Pancreas (tissue), 10 donors: Measurements from ENCODE around the gene TTC33. TPM values are rescaled to one million over a fixed set of nuclear protein-coding genes. Genes with fewer than 3 reads are reported as not detected.

Experiments used
- ATAC-seq, 4 donors: fragments of 200-7000 bp; cut with Tn5 transposase; one replicate each; pipeline versions ENCODE4 v1.8.0 to v1.9.1; 2020; ENCODE audit warnings: mild to moderate bottlenecking in 4 of 4, moderate library complexity in 4 of 4
- DNase-seq, 6 donors: peaks; one replicate each; pipeline ENCODE4 v3.0.0-alpha.2; 2020
- FAIRE-seq: peaks from 2 replicates; lab custom pipeline; 2012; peaks lifted over from hg19 to GRCh38; lab: Jason Lieb, UNC
- H3K27ac ChIP-seq, 4 donors: fragments of 200-600 bp; sonication (generic); 1 replicate in 3 of 4; 2 replicates in 1 of 4; pipeline versions ENCODE4 v1.5.0 to v1.8.0; 2020
- H3K27me3 ChIP-seq, 4 donors: fragments of 200-600 bp; one replicate each; pipeline ENCODE4 v1.8.0; 2021
- H3K36me3 ChIP-seq, 3 donors: fragments of 200-600 bp; sonication (generic) in 1 of 3; one replicate each; pipeline versions ENCODE4 v1.5.0 to v1.8.0; 2020 to 2021
- H3K4me1 ChIP-seq, 3 donors: fragments of 200-600 bp; one replicate each; pipeline ENCODE4 v1.8.0; 2021
- H3K4me3 ChIP-seq, 4 donors: fragments of 200-600 bp; sonication (generic) in 2 of 4; one replicate each; pipeline versions ENCODE4 v1.5.0 to v1.8.0; 2020 to 2021
- H3K9me3 ChIP-seq, 4 donors: fragments of 200-600 bp; one replicate each; pipeline ENCODE4 v1.8.0; 2021
- WGBS, 2 donors: extraction: QIAGEN DNeasy Blood & Tissue Kit; methylation state at CpG; one replicate each; pipeline ENCODE4 v1.1.7; 2013; 5-methylcytosine and 5-hydroxymethylcytosine counted together
- intact Hi-C, 3 donors: fragments of 100-400 bp; cut with DNase I; formaldehyde crosslinking; loops; one replicate each; pipeline versions ENCODE4 v1.11.1 to v1.14.2; 2022
- polyA plus RNA-seq, 2 donors: library from polyadenylated mRNA; stranded (reverse); fragments of 200-250 nt; gene quantifications; one replicate each; pipeline ENCODE4 v1.2.3, GENCODE V29; 2013
- total RNA-seq, 6 donors: library from RNA; stranded (reverse); fragmentation: NEBNext Ultra II Directional in 4 of 6; extraction: Animal tissue kit (Norgen Biotek cat#: 25700) in 4 of 6; gene quantifications; one replicate each; pipeline versions ENCODE4 v1.2.1 to v1.2.4, GENCODE V29; 2021 to 2023
- TF ChIP-seq, protein P1 (sequence below), 4 donors: fragments of 200-600 bp; sonication (generic) in 3 of 4; IDR thresholded peaks; one replicate each; pipeline versions ENCODE4 v1.5.0 to v1.8.0; 2021; ENCODE audit warnings: antibody characterized with exemption in 4 of 4
- donor health status: healthy with polysubstance abuse.
- donor health status: DM: no; HTN: no; CAD: no; lungs with moderate emphysema.
- donor health status: DM: no; HTN: no; CAD: no.
- donor health status: control.
- donor health status: control.
- donor health status: Bipolar disorder and iron deficiency.
- donor health status: DM: yes; HTN: yes; CAD: no.
- donor health status: DM: no; HTN: no; CAD: no.
- donor health status: DM: no; HTN: no; CAD: no.
- donor health status: DM: yes; HTN: yes; CAD: no.

The TTC33 gene
- total and polyA plus RNA-seq, 8 donors, result 3.0 to 8.7 (median 5.5) TPM

DNA sequence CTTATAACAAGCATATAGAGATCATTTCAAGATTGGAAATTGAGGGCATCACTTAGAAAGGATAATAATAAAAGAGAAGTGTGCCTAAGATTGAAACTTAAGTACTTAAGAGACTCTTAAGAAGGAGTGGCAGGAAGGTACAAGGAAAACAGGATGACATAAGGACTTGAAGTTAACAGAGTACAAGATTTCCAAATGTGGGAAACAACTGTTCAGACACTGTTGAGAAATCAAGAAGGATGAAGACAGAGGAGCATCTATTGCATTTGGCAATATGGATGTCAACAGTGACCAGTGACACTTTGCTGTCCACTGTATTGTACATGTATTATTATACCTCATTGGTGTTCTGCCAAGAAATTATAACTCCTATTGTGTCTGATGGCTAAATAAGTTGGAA lies 233.8 kb downstream of the TTC33 start:
- ATAC-seq (no peak), FAIRE-seq (no peak), DNase-seq (no peak)
- Histone ChIP-seq H3K4me1 (peaks cover 0 to 6% (median 4%) of the 10 kb centered on the region in 3 donors), H3K27ac (no peak overlapping the region), H3K27me3 (no peaks in the 10 kb centered on the region), H3K9me3 (no peaks in the 10 kb centered on the region), H3K36me3 (no peaks in the 10 kb centered on the region), H3K4me3 (no peak overlapping the region)
- intact Hi-C loops, result no loop called here
- TF ChIP-seq, protein P1, sequence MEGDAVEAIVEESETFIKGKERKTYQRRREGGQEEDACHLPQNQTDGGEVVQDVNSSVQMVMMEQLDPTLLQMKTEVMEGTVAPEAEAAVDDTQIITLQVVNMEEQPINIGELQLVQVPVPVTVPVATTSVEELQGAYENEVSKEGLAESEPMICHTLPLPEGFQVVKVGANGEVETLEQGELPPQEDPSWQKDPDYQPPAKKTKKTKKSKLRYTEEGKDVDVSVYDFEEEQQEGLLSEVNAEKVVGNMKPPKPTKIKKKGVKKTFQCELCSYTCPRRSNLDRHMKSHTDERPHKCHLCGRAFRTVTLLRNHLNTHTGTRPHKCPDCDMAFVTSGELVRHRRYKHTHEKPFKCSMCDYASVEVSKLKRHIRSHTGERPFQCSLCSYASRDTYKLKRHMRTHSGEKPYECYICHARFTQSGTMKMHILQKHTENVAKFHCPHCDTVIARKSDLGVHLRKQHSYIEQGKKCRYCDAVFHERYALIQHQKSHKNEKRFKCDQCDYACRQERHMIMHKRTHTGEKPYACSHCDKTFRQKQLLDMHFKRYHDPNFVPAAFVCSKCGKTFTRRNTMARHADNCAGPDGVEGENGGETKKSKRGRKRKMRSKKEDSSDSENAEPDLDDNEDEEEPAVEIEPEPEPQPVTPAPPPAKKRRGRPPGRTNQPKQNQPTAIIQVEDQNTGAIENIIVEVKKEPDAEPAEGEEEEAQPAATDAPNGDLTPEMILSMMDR (IDR thresholded peaks at IDR 0.05), result no peak

DNA sequence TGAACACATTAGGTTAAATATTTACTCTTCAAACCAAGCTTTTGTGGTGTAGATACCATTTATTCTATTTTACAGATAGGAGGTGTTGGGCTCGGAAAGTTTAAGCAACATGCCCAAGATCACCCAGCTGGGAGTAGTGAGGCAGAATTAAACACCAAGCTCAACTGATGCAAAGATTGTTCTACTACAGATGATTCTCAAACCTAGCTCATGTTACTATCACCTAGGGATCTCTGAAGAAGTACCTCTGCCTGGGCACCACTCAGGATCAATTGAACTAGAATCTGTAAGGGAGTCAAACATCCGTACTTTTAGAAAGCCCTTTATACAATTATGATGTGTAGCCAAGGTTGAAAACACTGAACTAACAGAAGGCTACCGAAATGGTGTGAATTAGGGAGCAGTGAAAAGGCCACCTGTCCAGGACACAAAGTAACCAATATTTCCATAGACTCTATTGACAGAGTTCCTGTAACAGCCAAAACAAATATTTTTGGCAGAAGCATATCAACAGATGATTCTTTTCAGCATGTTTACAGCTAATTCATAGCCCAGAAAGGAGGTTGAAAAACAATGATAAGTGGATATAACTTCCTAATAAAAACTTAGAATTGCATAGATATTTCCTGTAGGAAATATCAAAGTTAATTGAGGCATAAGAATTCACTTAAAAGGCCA lies 234.5 kb downstream of the TTC33 start:
- no peaks in the 10 kb centered on the region for H3K9me3 ChIP-seq
- peak overlapping the region in 1 of 4 donors; percentile 5 for H3K27ac ChIP-seq
- FAIRE-seq, result no peak
- no peaks in the 10 kb centered on the region for H3K27me3 ChIP-seq
- peaks cover 0 to 6% (median 4%) of the 10 kb centered on the region in 3 donors for H3K4me1 ChIP-seq
- H3K36me3 ChIP-seq, result no peaks in the 10 kb centered on the region
- TF ChIP-seq, protein P1 (IDR thresholded peaks at IDR 0.05), result no peak
- peak; percentile 77 to 82 (median 78) for ATAC-seq
- WGBS, 2 donors, result 25 to 30% methylated on average over 3 of the region's 3 CpGs
- DNase-seq, result no peak
- intact Hi-C loops, result no loop called here
- H3K4me3 ChIP-seq, result no peak overlapping the region

DNA sequence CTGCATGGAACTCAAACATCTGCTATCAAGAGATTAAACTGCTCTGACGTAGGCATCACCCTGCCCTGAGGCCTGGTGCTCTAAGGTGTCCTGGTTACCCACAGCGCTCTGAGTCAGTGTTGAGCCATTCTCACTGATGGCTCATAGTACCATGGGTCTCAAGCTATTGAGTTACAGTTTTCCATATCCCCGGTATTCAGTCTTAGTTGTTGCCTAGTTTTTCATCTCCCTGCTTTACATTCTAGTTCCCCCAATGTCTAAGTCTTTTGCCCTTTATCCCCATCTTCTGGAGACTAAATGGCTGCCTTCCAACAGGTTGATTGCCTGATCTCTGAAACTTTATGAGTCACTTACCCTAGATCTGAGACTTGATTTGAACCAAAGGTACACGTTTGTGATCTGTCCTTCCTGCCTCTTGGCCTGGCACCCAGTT lies 237.3 kb downstream of the TTC33 start:
- no peaks in the 10 kb centered on the region for H3K27me3 ChIP-seq
- peak in 2 of 6 donors; percentile 9 to 23 for DNase-seq
- no peaks in the 10 kb centered on the region for H3K36me3 ChIP-seq
- WGBS, 2 donors, result 71% methylated on average over 4 of the region's 4 CpGs
- H3K4me3 ChIP-seq, result no peak overlapping the region
- peaks cover 0 to 6% (median 4%) of the 10 kb centered on the region in 3 donors for H3K4me1 ChIP-seq
- no peak for FAIRE-seq
- no peak overlapping the region for H3K27ac ChIP-seq
- intact Hi-C loops, result no loop called here
- peak in 2 of 4 donors; percentile 57 to 68 for ATAC-seq
- H3K9me3 ChIP-seq, result no peaks in the 10 kb centered on the region
- TF ChIP-seq, protein P1 (IDR thresholded peaks at IDR 0.05), result no peak

DNA sequence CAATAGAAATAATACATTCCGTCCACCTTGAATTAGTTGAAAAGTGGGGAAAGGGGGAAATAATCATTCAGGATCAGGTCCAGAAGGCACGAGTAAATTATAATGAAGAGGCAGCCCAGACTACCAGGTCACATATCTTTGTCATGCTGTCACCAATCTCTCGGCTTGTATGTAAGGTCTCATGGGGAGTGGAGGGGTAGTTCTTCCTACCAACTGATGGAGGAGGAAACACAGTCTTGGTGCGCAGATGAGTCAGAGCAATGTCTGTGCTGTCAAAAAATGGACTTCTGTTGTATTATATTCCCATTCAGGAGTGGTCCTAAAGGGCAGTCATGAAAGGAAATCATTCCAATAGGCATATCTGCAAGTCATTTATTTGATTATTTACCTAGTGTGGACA lies 240.3 kb downstream of the TTC33 start:
- H3K27ac ChIP-seq, result no peak overlapping the region
- ATAC-seq (no peak), FAIRE-seq (no peak), DNase-seq (no peak)
- H3K4me1 ChIP-seq, result no peaks in the 10 kb centered on the region
- 81 to 83% methylated on average over 4 of the region's 4 CpGs for WGBS, 2 donors
- intact Hi-C loops, result no loop called here
- no peaks in the 10 kb centered on the region for H3K9me3 ChIP-seq
- no peak overlapping the region for H3K4me3 ChIP-seq
- TF ChIP-seq, protein P1 (IDR thresholded peaks at IDR 0.05), result no peak
- H3K27me3 ChIP-seq, result no peaks in the 10 kb centered on the region
- H3K36me3 ChIP-seq, result no peaks in the 10 kb centered on the region

DNA sequence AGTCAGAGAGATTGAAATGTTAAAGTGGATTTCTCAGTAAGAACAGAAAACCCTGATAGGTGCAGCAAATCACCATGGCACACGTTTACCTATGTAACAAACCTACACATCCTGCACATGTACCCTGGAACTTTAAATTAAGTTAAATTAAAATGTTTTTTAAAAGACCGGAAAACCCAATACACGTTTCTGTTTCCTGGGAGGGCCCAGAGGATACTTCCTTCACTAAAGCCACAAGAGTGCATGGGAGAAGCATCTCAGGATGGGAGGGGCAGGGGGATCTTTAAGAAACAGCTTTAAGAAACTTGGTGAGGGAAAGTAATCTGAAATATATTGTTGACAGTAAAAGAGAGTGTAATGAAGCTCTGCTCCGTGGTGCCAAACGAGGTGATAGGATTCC lies 240.8 kb downstream of the TTC33 start:
- Histone ChIP-seq H3K27ac (no peak overlapping the region), H3K9me3 (no peaks in the 10 kb centered on the region), H3K4me3 (no peak overlapping the region), H3K27me3 (no peaks in the 10 kb centered on the region), H3K36me3 (no peaks in the 10 kb centered on the region), H3K4me1 (no peaks in the 10 kb centered on the region)
- FAIRE-seq (no peak), ATAC-seq (no peak), DNase-seq (no peak)
- 68 to 76% methylated on average over 5 of the region's 5 CpGs for WGBS, 2 donors
- TF ChIP-seq, protein P1 (IDR thresholded peaks at IDR 0.05), result no peak
- intact Hi-C loops, result no loop called here
